Right lobe of liver (tissue), 6 donors: ENCODE measurements around the gene MACC1. TPM values are rescaled to one million over a fixed set of nuclear protein-coding genes. Genes with fewer than 3 reads are reported as not detected.

ENCODE experiments used
- ATAC-seq, 4 donors: fragments of 200-7000 bp; cut with Tn5 transposase; one replicate each; pipeline ENCODE4 v1.9.1; 2020; ENCODE audit warnings: mild to moderate bottlenecking in 4 of 4, moderate library complexity in 4 of 4
- DNase-seq, 3 donors: peaks; one replicate each; pipeline ENCODE4 v3.0.0-alpha.2; 2020
- H3K27ac ChIP-seq, 3 donors: fragments of 200-600 bp; one replicate each; pipeline ENCODE4 v1.8.0; 2022
- H3K27me3 ChIP-seq, 2 donors: fragments of 200-600 bp; one replicate each; pipeline ENCODE4 v1.8.0; 2022
- H3K36me3 ChIP-seq, 4 donors: fragments of 200-600 bp; sonication (generic) in 1 of 4; one replicate each; pipeline versions ENCODE4 v1.5.1 to v1.8.0; 2017 to 2022; ENCODE audit warnings: control low read depth in 1 of 4
- H3K4me1 ChIP-seq, 4 donors: fragments of 200-600 bp; sonication (generic) in 1 of 4; one replicate each; pipeline versions ENCODE4 v1.5.1 to v1.8.0; 2017 to 2022; ENCODE audit warnings: control low read depth in 1 of 4
- H3K4me3 ChIP-seq, 3 donors: fragments of 200-600 bp; one replicate each; pipeline ENCODE4 v1.8.0; 2022
- H3K9me3 ChIP-seq, 4 donors: fragments of 200-600 bp; sonication (generic) in 1 of 4; one replicate each; pipeline versions ENCODE4 v1.5.1 to v1.8.0; 2017 to 2022; ENCODE audit warnings: control low read depth in 1 of 4
- CTCF ChIP-seq, 4 donors: fragments of 200-600 bp in 3 of 4; fragments of 450-650 bp in 1 of 4; IDR thresholded peaks; one replicate each; pipeline versions ENCODE4 v1.5.1 to v1.8.0; 2016 to 2022; ENCODE audit warnings: antibody characterized with exemption in 4 of 4, mild to moderate bottlenecking in 2 of 4
- POLR2A ChIP-seq: fragments of 450-650 bp; IDR thresholded peaks from one replicate; pipeline ENCODE4 v1.6.1; 2017; ENCODE audit warnings: antibody characterized with exemption, mild to moderate bottlenecking
- WGBS: methylation state at CpG from one replicate; pipeline ENCODE4 v1.1.6; 2018; ENCODE audit warnings: low coverage, low lambda C conversion rate; ENCODE audit not compliant: insufficient coverage; ENCODE audit errors: missing lambda C conversion rate; 5-methylcytosine and 5-hydroxymethylcytosine counted together
- intact Hi-C, 2 donors: fragments of 100-400 bp; cut with DNase I; formaldehyde crosslinking; loops; one replicate each; pipeline versions ENCODE4 v1.11.2 to v1.14.1; 2022
- total RNA-seq, 6 experiments: library from RNA; depleted of rRNA in 2 of 6; stranded (reverse); fragments of >200 nt in 2 of 6; fragmentation: NEBNext Ultra II Directional in 3 of 6; extraction: Animal tissue kit (Norgen Biotek cat#: 25700) in 3 of 6; gene quantifications; one replicate each; pipeline versions ENCODE4 v1.1.0 to v1.2.4, GENCODE V29; 2016 to 2023
- donor health status: DM: no; HTN: yes; CAD: no.
- donor health status: DM: no; HTN: no; CAD: no.
- donor health status: DM: no; HTN: no; CAD: no.
- donor health status: DM: no; HTN: yes; CAD: no.
- donor health status: DM: no; HTN: yes; CAD: no.

MACC1 gene
- total RNA-seq, 6 experiments from 2014 or later: 0.13 to 0.93 (median 0.32) TPM

- H3K4me3 ChIP-seq: no peak overlapping the region
- H3K4me1 ChIP-seq: no peaks in the 10 kb centered on the region
- H3K27me3 ChIP-seq: no peaks in the 10 kb centered on the region
- intact Hi-C loops: no loop called here
- H3K9me3 ChIP-seq: no peaks in the 10 kb centered on the region
- no peaks in the 10 kb centered on the region for H3K36me3 ChIP-seq
- no peak for DNase-seq
- no peak for ATAC-seq
- H3K27ac ChIP-seq: no peak overlapping the region
- TF ChIP-seq CTCF (IDR thresholded peaks at IDR 0.05) (no peak), POLR2A (no peak)
- 35% methylated on average over 3 of the region's 3 CpGs for WGBS
Observed at GRCh38 chr7:20229081-20229480, 11.9 kb upstream of the MACC1 start.

- no peak overlapping the region for H3K4me3 ChIP-seq
- no peak for TF ChIP-seq POLR2A
- TF ChIP-seq CTCF (IDR thresholded peaks at IDR 0.05): no peak
- no peaks in the 10 kb centered on the region for H3K4me1 ChIP-seq
Observed at GRCh38 chr7:20228654-20229053, 11.5 kb upstream of the MACC1 start.

GRCh38 chr7:20227291-20227795 is 10.2 kb upstream of the MACC1 start:
- ATAC-seq (no peak), DNase-seq (no peak)
- no peaks in the 10 kb centered on the region for H3K9me3 ChIP-seq
- no peak overlapping the region for H3K4me3 ChIP-seq
- no peaks in the 10 kb centered on the region for H3K36me3 ChIP-seq
- no peak overlapping the region for H3K27ac ChIP-seq
- no peaks in the 10 kb centered on the region for H3K4me1 ChIP-seq
- WGBS: 74% methylated on average over 2 of the region's 2 CpGs
- intact Hi-C loops: no loop called here
- no peaks in the 10 kb centered on the region for H3K27me3 ChIP-seq
- TF ChIP-seq CTCF (IDR thresholded peaks at IDR 0.05) (no peak), POLR2A (no peak)

More at GRCh38 chr7:20228654-20229053, 11.5 kb upstream of the MACC1 start:
- no peaks in the 10 kb centered on the region for H3K36me3 ChIP-seq
- no peaks in the 10 kb centered on the region for H3K27me3 ChIP-seq
- DNase-seq (no peak), ATAC-seq (no peak)
- intact Hi-C loops: no loop called here
- no peak overlapping the region for H3K27ac ChIP-seq
- H3K9me3 ChIP-seq: no peaks in the 10 kb centered on the region

GRCh38 chr7:20226860-20227259 is 9.7 kb upstream of the MACC1 start:
- no peaks in the 10 kb centered on the region for H3K9me3 ChIP-seq
- no peaks in the 10 kb centered on the region for H3K36me3 ChIP-seq
- H3K27me3 ChIP-seq: no peaks in the 10 kb centered on the region
- 14% methylated on average over 1 of the region's 1 CpG for WGBS
- no peak for ATAC-seq
- H3K4me3 ChIP-seq: no peak overlapping the region
- no peak for DNase-seq
- TF ChIP-seq CTCF (IDR thresholded peaks at IDR 0.05) (no peak), POLR2A (no peak)
- no peaks in the 10 kb centered on the region for H3K4me1 ChIP-seq
- intact Hi-C loops: no loop called here
- H3K27ac ChIP-seq: no peak overlapping the region

GRCh38 chr7:20225384-20225783 is 8.2 kb upstream of the MACC1 start:
- WGBS: 51% methylated on average over 2 of the region's 2 CpGs
- H3K9me3 ChIP-seq: no peaks in the 10 kb centered on the region
- no peak for TF ChIP-seq CTCF (IDR thresholded peaks at IDR 0.05)
- TF ChIP-seq POLR2A: no peak
- H3K27ac ChIP-seq: no peak overlapping the region
- no peaks in the 10 kb centered on the region for H3K36me3 ChIP-seq
- H3K4me3 ChIP-seq: no peak overlapping the region
- no peaks in the 10 kb centered on the region for H3K27me3 ChIP-seq
- no peak for ATAC-seq
- H3K4me1 ChIP-seq: no peaks in the 10 kb centered on the region
- intact Hi-C loops: no loop called here
- no peak for DNase-seq
